Measurements from ENCODE around the gene CCDC122. TPM values are rescaled to one million over a fixed set of nuclear protein-coding genes. Genes with fewer than 3 reads are reported as not detected.

CCDC122 gene
- total and polyA plus RNA-seq, 7 donors: 0.15 to 1.6 (median 0.91) TPM

DNA sequence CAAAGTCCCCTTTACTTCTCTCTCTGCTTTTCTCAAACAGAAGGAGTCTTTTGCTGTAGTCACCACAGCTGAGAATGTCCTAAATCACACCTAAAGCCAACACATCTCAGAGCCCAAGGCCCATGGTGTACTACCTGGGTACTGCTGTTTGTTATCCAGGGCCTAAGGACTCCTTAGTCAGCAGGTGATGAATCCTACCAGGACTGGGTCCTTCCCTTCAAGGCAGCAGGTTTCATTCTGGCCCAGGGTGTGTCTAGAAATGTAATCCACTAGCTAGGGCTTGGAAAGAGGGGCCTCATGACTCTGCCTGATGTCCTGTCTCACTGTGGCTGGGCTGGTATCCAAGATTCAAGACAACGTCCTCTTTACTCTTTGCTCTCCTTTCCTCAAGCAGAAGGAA, 56.6 kb downstream of the CCDC122 start:
- DNase-seq (no peak), ATAC-seq (no peak)
- TF ChIP-seq, protein P1, sequence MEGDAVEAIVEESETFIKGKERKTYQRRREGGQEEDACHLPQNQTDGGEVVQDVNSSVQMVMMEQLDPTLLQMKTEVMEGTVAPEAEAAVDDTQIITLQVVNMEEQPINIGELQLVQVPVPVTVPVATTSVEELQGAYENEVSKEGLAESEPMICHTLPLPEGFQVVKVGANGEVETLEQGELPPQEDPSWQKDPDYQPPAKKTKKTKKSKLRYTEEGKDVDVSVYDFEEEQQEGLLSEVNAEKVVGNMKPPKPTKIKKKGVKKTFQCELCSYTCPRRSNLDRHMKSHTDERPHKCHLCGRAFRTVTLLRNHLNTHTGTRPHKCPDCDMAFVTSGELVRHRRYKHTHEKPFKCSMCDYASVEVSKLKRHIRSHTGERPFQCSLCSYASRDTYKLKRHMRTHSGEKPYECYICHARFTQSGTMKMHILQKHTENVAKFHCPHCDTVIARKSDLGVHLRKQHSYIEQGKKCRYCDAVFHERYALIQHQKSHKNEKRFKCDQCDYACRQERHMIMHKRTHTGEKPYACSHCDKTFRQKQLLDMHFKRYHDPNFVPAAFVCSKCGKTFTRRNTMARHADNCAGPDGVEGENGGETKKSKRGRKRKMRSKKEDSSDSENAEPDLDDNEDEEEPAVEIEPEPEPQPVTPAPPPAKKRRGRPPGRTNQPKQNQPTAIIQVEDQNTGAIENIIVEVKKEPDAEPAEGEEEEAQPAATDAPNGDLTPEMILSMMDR (IDR thresholded peaks at IDR 0.05): no peak
- no peaks in the 10 kb centered on the region for H3K9me3 ChIP-seq
- WGBS, 3 donors: 33 to 59% (median 45%) methylated on average over 1 of the region's 1 CpG
- no peaks in the 10 kb centered on the region for H3K4me1 ChIP-seq
- intact Hi-C loops (cut with DNase I): no loop called here
- no peak overlapping the region for H3K4me3 ChIP-seq
- H3K36me3 ChIP-seq (ENCODE audit: insufficient read depth in 1 of 2, low read depth in 1 of 2): no peaks in the 10 kb centered on the region
- H3K27me3 ChIP-seq (ENCODE audit: insufficient read depth in 3 of 3, low read length in 2 of 3): no peaks in the 10 kb centered on the region
- H3K27ac ChIP-seq: no peak overlapping the region

DNA sequence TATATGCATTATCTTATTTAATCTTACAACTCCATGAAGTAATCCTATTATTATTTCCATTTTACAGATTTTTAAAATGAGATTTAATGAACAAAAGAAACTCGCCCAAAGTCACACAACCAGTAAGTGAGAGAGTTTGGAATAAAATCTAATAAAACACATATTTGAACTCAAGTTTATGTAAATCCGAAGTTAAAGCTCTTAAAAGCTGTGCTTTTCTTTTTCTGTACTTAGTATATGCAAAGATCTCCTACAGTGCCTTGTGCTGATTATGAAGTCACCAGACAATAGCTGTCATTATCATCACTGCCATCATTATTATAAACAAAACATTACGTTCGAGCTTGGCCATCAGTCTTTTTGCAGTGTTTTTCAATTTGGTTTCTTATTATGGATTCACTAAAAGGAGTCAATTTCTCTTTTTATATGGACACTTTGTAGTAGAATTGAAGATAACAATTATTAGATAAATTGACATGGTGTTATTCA, 63.1 kb downstream of the CCDC122 start:
- intact Hi-C loops (cut with DNase I): no loop called here
- no peak for DNase-seq
- ATAC-seq: no peak
- Histone ChIP-seq H3K27ac (no peak overlapping the region), H3K9me3 (no peaks in the 10 kb centered on the region), H3K36me3 (ENCODE audit: insufficient read depth in 1 of 2, low read depth in 1 of 2) (no peaks in the 10 kb centered on the region), H3K4me1 (no peaks in the 10 kb centered on the region), H3K27me3 (ENCODE audit: insufficient read depth in 3 of 3, low read length in 2 of 3) (no peaks in the 10 kb centered on the region), H3K4me3 (no peak overlapping the region)
- TF ChIP-seq, protein P1 (IDR thresholded peaks at IDR 0.05): no peak
- 88 to 92% (median 89%) methylated on average over 4 of the region's 4 CpGs for WGBS, 3 donors

- no peaks in the 10 kb centered on the region for H3K27me3 ChIP-seq (ENCODE audit: insufficient read depth in 3 of 3, low read length in 2 of 3)
- 43 to 54% (median 44%) methylated on average over 2 of the region's 2 CpGs for WGBS, 3 donors
- intact Hi-C loops (cut with DNase I): no loop called here
- no peak overlapping the region for H3K4me3 ChIP-seq
- no peaks in the 10 kb centered on the region for H3K4me1 ChIP-seq
- DNase-seq (no peak), ATAC-seq (no peak)
- no peaks in the 10 kb centered on the region for H3K36me3 ChIP-seq (ENCODE audit: insufficient read depth in 1 of 2, low read depth in 1 of 2)
- H3K27ac ChIP-seq: no peak overlapping the region
- TF ChIP-seq, protein P1 (IDR thresholded peaks at IDR 0.05): no peak
- no peaks in the 10 kb centered on the region for H3K9me3 ChIP-seq
These were observed 64.3 kb downstream of the CCDC122 start for GRCh38 chr13:43815204-43815603.

DNA sequence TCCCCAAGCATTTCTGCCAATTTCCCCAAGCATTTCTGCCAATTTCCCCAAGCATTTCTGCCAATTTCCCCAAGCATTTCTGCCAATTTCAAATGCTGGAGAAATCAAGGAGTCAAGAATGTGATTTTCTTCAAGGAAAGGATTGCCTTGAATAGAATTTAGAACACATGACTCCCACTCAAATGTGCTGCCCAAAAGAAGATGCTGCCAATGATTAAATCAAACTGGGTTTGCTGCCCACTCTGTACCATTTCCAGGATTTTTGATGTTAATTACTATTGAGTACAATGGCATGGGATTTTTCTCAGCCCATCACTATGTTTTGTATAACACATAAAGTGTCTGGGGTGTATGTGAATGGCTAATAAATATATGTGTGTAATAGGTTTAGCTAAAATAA, 70.9 kb downstream of the CCDC122 start:
- TF ChIP-seq, protein P1 (IDR thresholded peaks at IDR 0.05): no peak
- no peak for ATAC-seq
- intact Hi-C loops (cut with DNase I): loop anchor here (5.0 to 10.0 kb wide), 5 partner anchors 611 to 1214 kb away; no protein-coding TSS in a partner anchor
- H3K36me3 ChIP-seq (ENCODE audit: insufficient read depth in 1 of 2, low read depth in 1 of 2): no peaks in the 10 kb centered on the region
- no peaks in the 10 kb centered on the region for H3K27me3 ChIP-seq (ENCODE audit: insufficient read depth in 3 of 3, low read length in 2 of 3)
- no peak for DNase-seq
- no peak overlapping the region for H3K4me3 ChIP-seq
- no peak overlapping the region for H3K27ac ChIP-seq
- H3K9me3 ChIP-seq: no peaks in the 10 kb centered on the region
- H3K4me1 ChIP-seq: no peaks in the 10 kb centered on the region

DNA sequence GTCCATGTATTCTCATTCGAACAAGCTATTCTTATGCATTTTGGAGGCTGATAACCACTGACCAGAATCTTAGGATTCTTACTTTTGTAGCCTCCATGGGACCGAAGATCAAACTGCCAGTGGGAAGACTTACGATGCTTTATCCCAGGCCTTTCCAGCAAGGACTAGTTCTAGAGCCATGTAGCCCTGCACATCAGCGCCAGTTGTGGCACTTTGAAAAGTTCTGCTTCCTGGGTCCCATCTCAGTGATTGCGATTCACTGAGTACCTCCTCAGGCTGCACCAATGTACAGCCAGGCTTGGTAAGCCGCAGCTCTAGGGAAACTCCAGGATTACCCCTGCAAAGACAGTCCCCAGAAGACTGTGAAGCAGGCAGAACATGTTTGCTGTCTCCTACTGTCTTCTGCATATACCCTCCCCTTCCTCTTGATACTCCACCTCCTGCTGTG, 73.8 kb downstream of the CCDC122 start:
- H3K27me3 ChIP-seq (ENCODE audit: insufficient read depth in 3 of 3, low read length in 2 of 3): no peaks in the 10 kb centered on the region
- no peak for ATAC-seq
- no peak for DNase-seq
- H3K4me1 ChIP-seq: no peaks in the 10 kb centered on the region
- no peaks in the 10 kb centered on the region for H3K36me3 ChIP-seq (ENCODE audit: insufficient read depth in 1 of 2, low read depth in 1 of 2)
- no peaks in the 10 kb centered on the region for H3K9me3 ChIP-seq
- intact Hi-C loops (cut with DNase I): loop anchor here (5.0 to 10.0 kb wide), 5 partner anchors 608 to 1211 kb away; no protein-coding TSS in a partner anchor
- TF ChIP-seq, protein P1 (IDR thresholded peaks at IDR 0.05): no peak
- WGBS, 3 donors: 88 to 92% (median 88%) methylated on average over 6 of the region's 6 CpGs
- H3K27ac ChIP-seq: no peak overlapping the region
- H3K4me3 ChIP-seq: no peak overlapping the region
